GM18507 (cell line): ENCODE results near the gene TSSC4.

Experiments used
- DNase-seq: peaks from one replicate; pipeline ENCODE4 v3.0.0; 2011; ENCODE audit warnings: low read depth; ENCODE audit not compliant: insufficient read length; ENCODE audit errors: extremely low spot score
- FAIRE-seq: peaks from 2 replicates; lab custom pipeline; 2011; peaks lifted over from hg19 to GRCh38; lab: Jason Lieb, UNC

TSSC4 gene

DNA sequence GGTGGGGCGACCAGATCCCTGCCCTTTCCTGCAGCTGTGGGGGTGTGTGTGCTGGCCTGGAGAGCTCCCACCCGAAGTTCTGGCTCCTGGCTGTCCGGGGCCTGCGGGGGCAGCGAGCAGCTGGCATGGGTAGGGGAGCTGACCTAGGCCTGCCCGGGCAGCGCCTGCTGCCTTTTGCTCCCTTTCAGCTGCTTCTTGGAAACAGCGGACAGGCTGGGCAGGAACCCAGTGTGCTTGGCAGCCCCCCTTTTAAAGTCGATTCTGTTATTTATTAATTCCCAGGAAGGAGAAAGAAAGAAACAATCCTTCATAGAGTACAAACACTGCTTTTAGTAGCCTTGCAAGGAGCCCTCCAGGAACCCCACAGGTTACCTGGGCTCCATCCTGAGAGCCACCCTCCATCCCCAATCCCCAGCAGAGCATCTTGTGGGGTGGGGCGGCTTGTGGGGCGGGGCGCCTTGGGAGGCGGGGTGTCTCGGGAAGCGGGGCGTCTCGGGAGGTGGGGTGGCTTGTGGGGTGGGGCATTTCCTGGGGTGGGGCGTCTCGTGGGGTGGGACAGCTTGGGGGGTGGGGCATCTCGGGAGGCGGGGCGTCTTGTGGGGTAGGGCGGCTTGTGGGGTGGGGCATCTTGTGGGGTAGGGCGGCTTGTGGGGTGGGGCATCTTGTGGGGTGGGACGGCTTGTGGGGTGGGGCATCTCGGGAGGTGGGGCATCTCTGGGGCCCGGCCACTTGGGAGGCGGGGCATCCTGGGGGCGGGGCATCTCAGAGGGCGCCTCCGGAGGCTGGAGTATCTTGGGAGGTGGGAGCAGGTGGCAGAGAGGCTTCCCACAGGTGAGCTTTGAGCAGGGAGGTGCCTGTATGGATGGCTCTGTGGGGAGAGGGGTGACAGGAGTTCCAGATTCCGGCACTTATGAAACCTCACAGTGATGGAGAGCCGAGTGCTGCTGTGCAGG is 16.4 kb upstream of the TSSC4 start:
- no peak for DNase-seq
- FAIRE-seq: peak; percentile 66

DNA sequence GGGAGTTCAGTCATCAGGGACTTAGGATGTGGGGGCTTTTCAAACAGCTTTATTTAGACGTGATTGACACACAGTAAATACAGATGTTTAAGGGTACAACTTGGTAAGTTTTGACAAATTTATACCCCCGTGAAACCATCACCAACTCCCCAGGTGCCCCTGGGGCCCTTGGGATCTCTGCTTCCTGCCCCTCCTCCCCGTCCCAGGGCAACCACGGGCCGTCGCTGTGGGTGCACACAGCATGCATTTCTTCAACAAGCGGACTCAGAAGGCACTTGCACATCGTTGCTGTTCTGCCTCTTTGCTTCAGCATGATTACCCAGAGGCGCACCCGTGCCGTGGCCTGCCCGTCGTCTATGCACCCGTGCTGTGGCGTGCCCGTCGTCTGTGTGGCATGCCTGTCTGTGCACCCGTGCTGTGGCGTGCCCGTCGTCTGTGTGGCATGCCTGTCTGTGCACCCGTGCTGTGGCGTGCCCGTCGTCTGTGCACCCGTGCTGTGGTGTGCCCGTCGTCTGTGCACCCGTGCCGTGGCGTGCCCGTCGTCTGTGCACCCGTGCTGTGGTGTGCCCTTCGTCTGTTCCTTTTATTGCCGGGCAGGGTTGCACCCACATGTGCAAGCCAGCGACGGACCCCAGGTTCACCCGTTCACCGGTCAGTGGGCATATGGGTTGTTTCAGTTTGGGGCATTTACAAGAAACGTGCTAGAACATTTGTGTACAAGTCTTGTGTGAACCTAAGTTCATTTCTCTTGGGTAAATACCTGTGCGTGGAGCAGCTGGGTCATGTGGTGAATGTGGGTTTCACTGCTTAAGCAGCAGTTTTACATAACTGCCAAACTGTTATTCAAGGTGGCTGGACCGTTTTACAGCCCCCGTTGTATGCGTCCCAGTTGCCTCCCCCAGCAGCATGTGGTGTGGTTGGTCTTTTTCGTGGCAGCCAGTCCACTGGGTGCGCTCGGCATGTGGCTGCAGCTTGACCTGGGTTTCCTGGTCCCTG is 15.1 kb upstream of the TSSC4 start:
- FAIRE-seq (peak; percentile 89), DNase-seq (no peak)

DNA sequence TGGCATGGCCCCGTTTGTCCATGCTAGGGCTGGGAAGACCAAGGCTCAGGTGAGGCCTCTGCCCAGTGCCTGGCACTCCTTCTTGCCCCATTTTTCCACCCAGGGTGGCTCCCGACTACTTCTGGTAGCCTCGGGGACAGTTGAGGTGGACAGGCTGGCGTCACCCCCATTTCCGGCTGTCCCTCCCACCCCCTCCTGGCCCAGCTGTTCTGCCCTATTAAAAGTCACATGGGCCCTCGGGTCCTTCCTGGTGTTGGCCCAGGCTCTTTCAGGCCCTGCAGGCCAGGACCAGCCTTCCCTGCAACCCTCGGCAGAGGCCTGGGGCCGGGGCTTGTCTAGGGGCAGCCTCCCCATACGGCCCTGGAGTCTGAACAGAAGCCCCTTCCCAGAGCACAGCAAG is 14.0 kb upstream of the TSSC4 start:
- DNase-seq: no peak
- no peak for FAIRE-seq

DNA sequence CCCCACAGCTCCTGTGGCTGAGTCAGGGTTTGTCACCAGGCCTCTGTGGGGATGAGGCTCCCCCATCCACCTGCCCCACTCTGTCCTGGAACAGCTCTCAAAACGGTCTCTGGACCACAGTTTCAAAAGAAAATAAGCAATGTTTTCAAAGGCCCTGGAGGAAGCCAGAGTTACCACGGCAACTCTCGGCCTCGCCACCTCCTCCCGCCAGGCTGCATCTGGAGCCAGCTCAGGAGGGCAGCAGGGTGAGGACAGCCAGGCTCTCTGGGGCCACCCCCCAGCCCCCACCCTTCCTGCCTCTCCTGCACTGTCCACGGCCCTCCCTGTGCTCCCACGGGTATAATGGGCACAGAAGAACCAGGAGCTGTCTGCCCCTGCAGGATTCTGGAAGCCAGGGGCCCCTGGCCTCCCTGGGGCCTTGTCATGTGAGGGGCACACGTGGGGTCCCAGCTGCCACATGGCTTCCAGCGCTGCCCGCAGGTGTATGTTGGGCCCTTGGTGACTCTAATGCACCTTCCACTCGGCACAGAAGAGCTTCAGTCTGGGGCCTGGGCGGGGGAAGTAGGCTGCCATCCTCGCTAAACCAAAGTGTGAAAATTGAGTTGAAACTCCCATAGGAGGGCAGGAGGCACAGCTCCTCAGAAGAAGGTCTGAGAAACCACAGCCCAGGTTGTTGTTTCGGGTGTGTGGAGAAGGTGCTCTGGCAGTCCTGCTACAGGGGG is 13.1 kb upstream of the TSSC4 start:
- FAIRE-seq (peak; percentile 84), DNase-seq (no peak)

DNA sequence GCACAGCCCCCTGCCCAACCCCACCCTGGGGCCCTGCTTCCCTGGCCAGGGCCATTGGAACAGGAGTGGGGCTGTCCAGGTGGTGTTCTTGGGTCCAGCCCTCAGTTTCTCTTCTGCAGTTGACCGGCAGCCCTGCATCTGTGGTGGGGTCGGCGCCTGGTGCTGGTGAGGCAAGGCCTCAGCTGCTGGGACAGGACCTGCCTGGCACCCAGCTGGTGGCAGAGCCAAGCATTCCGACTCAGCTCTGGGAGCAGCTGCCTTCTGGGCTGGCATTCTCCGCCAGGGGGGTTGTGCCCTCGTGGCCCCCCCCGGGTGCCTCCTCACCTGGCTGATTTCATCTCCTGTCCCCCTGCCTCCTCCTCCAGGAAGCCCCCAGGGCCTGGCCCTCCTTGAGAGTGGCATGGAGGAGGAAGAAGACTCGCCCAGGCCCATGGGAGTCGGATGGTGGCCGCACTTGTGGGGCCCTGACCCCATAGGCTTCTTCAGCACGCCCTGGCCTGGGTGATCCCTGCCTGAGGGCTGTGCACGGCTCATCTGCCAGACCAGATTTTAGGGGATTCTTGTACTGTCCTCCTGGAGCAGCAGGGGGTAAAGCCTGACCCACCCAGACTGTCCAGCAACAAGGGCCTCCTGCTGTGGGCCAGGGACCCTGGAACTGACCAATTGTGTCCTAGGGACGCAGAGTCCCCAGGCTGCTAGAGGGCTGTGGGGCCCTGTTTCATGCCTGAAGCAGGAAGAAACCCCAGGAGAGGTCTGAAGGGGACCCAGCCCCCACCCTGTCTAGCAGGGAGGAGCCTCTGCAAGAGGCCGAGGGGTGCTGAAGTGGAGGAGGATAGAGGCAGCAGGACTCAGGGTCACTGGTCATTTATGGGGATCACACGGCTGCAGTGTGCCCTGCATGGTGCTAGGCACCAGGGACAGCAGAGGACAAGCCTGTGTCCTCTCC is 11.8 kb upstream of the TSSC4 start:
- no peak for DNase-seq

DNA sequence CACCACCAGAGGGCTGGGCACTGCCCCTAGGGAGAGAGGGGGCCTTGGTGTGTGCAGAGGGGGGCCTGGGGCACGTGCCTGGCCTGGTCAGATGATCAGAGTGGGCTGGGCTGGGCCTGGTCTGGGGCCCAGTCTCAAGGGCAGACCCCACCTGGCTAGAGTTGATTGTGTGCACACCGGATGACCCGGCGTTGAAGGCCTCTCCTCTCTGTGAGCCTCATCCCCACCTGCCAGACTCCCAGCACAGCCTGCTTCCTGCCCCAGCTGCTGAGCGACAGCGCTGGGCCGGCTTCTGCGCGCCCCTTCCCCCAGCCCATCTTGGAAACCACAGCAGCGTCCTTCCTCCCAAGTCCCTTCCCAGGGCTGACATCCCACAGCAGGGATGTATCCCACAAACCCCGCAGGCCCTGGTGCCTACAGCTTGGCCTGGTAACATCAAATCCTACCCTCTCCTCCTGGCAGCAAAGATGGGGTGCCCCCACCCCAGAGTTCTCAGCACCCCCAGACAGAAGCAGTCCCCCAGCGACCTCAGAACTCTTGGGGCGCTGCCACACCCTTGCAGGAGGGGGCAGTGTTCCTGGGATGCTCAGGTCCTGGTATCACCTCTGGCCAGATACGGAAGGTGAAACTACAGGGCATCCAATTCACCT is 11.0 kb upstream of the TSSC4 start:
- no peak for FAIRE-seq

More for the DNA sequence above, 11.8 kb upstream of the TSSC4 start:
- no peak for FAIRE-seq

DNA sequence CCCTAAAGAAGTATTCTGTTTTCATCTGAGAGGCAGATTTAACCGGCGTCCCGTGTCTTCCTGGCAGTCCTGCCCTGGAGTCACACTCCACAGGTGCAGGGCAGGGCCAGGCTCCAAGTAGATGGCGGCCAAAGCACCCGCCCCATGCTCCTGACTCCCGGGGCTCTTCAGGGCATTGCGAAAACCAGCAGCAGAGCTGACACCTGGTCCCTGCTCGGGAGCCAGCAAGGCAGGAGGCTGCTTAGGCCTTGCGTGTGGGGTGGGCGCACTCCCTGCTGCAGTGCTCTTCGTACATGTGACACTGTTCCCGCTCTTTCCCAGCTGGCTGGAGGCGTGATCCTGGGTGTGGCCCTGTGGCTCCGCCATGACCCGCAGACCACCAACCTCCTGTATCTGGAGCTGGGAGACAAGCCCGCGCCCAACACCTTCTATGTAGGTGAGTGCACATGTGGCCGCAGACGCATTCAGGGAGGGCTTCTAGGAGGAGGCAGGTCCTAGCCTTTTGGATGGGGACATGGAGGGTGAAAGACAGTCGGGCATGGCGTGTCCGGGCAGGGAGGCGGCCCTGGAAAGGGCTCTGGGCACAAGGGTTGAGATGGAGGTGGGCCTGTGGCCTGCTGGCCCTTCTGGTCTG is 10.3 kb upstream of the TSSC4 start:
- no peak for DNase-seq
- FAIRE-seq: no peak

More for the DNA sequence above, 11.0 kb upstream of the TSSC4 start:
- DNase-seq: no peak

DNA sequence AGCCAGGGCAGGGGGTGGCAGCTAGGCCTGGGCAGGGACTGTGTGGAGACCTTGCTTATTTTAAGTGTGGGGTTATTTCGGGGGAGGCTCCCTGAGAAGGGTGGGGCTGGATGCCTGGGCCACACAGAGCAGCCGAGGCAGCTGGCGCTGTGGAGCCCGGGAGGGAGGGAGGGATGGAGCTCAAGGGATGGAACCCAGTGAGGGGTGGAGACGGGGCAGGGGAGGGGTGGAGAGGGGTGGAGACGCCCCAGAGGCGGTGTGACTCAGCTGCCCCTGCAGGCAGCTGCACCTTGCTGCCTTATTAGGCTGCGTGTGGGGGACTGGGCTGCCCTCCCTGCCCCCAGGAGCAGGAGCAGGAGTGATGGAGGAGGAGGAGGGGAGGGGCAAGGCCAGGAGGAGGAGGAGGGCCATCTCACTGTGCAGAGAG is 9.8 kb upstream of the TSSC4 start:
- DNase-seq (no peak), FAIRE-seq (no peak)

DNA sequence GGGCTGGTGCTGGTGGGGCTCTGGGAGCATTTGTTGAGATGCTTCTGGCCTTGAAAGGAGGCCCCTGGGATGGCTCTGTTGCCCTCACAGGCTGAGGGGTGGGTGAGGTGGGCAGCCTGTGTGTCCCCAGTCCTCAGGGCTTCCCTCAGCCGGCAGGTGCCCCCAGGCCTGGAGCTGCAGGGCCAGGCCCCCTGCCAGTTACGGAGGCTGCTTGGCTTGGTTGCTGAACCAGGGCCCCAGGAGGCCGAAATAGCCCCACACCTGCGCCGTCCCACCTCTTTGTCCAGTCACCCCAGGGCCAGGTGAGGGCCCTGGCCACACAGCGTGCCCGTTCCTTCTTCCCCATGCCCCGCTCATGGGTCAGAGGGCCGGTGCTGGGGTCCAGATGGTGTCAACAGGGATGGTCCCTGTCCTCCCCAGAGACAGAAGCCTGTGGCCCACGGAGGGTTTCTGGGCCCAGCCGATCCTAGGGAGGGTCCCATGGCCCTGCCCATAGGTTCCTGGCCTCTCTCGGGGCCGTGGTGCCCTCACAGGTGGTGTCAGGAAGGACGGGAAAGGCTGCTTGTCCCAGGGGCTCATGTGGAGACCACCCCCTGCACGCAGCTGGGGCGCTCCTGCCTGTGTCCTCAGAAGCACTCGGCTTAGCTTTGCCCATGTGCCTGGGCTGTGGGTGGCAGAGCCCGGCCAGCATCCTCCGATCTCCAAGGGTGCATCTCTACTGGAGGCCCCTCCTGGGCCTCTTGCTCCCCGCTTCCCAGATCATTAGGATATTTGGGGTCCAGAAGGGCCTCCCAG is 9.2 kb upstream of the TSSC4 start:
- FAIRE-seq (no peak), DNase-seq (no peak)

DNA sequence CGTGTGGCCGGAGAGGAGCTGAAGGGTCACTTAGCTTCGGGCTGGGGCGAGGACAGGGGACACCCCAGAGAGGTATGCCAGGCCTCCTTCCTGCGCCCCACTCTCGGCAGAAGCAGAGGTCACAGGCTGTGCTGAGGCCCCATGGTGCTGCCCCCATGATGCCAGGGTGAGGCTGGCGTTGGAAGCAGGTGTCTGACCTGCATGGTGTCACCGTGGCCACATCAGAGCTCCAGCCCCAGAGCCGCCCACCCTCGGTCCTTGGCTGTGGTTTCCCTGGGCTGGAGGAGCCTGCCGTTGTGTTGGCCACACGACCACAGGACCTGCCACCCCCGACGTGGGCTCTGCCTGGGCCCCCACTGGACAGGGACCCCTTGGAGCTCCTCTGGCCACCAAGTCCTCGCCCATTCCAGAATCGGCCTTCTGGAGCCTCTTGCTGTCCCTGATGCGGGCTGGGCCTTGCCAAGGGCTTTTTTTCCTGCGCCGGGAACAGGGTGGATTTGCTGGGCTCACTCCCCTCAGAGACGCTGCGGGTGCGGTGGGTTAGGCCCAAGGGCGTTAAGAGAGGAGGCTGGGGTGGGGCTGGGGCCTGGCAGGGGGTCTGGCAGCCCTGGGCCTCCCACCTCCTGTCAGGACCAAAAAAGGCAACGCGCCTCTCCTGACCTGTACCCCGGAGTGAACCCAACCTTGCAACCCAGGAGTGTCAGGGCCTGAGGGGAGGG is 8.2 kb upstream of the TSSC4 start:
- DNase-seq (no peak), FAIRE-seq (no peak)

DNA sequence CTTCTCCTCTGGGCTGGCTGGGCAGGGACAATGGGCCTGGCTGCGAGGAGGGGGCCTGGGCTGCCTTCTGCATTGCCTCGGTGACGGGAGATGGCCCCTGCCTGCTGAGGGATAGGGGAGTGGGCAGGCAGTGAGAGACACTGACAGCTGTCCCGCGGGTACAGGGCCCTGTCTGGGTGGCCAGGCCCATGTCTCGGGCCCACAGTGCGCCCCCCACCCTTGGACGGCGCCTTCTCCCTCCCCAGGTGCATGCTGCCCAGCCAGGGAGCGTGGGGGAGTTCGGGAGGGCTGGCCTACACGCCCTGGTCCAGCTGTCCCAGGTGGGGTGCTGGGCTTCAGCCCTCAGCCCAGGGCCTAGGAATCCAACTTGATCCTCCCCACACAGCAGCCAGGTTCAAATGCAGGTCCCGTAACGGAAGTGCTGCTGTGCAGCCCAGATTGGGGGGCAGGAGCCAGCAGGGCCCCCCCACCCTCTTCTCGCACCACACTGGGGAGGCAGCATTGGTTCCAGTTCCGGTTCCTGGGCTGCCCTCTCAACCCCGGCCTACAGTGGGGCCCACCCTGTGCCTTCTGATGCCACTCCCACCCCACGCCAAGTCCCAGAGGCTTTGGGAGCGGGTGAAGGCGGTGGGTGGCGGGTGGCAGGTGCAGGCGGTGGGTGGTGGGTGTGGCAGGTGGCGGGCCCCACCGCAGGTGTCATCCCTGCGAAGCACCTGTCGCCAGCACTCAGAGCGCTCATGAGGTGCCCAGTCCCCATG is 7.3 kb upstream of the TSSC4 start:
- no peak for FAIRE-seq
- DNase-seq: no peak

DNA sequence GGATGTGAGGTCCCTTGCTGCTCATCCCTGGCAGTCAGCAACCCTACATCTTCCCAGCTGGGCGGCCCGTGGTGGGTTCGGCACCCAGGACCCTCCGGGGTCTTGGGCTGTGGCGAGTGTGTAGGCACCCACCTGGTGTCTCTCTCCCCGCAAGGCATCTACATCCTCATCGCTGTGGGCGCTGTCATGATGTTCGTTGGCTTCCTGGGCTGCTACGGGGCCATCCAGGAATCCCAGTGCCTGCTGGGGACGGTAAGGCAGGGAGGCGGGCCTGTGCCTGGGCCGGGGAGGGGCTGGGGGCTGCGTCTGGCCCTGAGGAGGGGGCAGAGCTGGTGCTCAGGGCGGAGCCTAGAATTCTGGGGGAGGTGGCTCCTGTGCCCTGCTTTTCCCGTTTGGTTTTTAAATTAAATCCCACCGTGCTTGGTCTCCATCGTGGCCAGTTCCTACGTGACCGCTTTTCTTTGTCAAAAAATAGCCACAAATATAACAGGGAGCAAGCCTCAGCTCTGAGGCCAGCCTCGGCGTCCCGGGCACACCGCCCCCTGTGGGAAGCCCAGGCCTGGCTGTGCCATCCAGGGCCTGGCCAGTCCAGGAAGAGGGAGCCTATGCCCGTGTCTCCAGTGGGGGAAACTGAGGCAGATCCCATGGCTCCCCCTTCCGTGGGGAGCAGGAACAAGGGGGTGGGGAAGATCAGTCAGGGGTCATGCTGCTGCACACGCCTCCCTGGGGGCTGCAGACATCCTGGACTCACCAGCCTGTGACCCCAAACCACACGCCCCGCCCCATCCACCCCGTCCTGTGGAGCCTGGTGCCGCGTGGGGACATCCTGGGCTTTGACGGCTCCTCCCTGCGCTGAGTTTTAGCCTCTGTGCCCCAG is 6.4 kb upstream of the TSSC4 start:
- no peak for FAIRE-seq
- DNase-seq: no peak

DNA sequence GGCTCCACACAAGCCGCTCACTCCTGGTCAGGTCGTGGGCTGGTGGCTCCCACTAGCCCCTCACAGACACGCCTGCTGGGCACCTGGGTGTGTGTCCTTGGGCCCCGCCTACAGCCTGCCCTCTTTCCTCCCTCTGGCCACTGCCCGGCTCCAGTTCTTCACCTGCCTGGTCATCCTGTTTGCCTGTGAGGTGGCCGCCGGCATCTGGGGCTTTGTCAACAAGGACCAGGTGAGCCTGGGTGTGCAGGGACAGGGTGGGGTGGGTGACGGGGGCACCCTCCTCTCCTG is 5.8 kb upstream of the TSSC4 start:
- FAIRE-seq (no peak), DNase-seq (no peak)

DNA sequence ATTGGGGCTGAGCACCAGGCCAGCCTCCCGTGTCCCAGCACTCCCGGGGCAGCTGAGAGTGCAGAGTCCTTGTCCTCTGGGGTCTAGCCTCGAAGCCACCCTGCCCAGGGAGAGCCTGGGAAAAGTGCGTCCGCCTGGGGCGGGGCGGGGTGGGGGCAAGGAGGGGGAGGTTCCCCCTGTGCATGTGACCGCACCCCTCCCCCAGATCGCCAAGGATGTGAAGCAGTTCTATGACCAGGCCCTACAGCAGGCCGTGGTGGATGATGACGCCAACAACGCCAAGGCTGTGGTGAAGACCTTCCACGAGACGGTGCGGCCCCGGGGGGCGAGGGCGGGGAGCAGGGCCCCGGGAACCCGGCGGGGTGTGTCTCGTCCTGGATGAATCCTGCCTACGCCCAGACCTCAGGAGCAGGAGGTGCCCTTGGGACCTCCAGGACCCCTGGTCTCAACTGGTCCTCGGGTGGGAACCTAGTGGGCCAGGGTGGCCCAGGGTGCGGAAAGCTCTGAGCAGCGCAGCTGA is 5.3 kb upstream of the TSSC4 start:
- no peak for DNase-seq
- FAIRE-seq: no peak

DNA sequence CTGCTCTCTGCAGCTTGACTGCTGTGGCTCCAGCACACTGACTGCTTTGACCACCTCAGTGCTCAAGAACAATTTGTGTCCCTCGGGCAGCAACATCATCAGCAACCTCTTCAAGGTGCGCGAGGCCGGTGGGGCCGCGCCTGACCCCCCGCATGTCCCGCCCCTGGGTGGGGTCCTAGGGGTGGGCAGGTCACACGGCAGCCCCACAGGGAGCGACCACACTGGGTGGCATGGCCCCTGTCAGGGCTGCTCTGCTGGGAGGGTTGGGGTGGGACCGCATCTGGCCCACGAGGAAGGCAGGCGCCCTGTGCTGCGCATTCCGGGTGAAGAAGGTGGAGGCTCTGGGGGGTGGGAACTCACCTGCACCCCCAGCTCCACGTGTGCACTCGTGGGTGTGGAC is 4.7 kb upstream of the TSSC4 start:
- no peak for DNase-seq
- no peak for FAIRE-seq
